GM23338 (cell line): Measurements from ENCODE around the gene IPCEF1.

Experiments used
- CREB1 ChIP-seq: fragments of 250-450 bp; sonication (Bioruptor Pico); IDR thresholded peaks from 2 replicates; pipeline ENCODE4 v1.5.0; 2020; ENCODE audit warnings: low read depth, mild to moderate bottlenecking, moderate library complexity
- EZH2 ChIP-seq: fragments of 200-600 bp; sonication (generic); IDR thresholded peaks from one replicate; pipeline ENCODE4 v1.8.0; 2017; ENCODE audit warnings: antibody characterized with exemption, mild to moderate bottlenecking, low read depth; ENCODE audit not compliant: unreplicated experiment
- EZH2phosphoT487 ChIP-seq: fragments of 200-600 bp; sonication (generic); IDR thresholded peaks from one replicate; pipeline ENCODE4 v1.8.1; 2018; ENCODE audit warnings: antibody characterized with exemption; ENCODE audit not compliant: unreplicated experiment
- JUNB ChIP-seq: IDR thresholded peaks from one replicate; pipeline ENCODE4 v1.6.1; 2016; ENCODE audit warnings: antibody characterized with exemption; ENCODE audit not compliant: unreplicated experiment
- NANOG ChIP-seq: IDR thresholded peaks from 2 replicates; pipeline ENCODE4 v1.6.1; 2016; ENCODE audit warnings: antibody characterized with exemption, borderline replicate concordance
- POLR2AphosphoS5 ChIP-seq: IDR thresholded peaks from 2 replicates; pipeline ENCODE4 v1.6.1; 2016; ENCODE audit warnings: antibody characterized with exemption, low read depth
- STAT1 ChIP-seq: IDR thresholded peaks from one replicate; pipeline ENCODE4 v1.6.1; 2016; ENCODE audit warnings: antibody characterized with exemption; ENCODE audit not compliant: unreplicated experiment
- ZNF114 ChIP-seq: fragments of 250-450 bp; sonication (Bioruptor Pico); IDR thresholded peaks from 2 replicates; pipeline ENCODE4 v1.5.0; 2020; ENCODE audit warnings: mild to moderate bottlenecking, moderate library complexity
- ZNF331 ChIP-seq: fragments of 250-450 bp; sonication (Bioruptor Pico); IDR thresholded peaks from 2 replicates; pipeline ENCODE4 v1.5.0; 2020; ENCODE audit warnings: low read depth, mild to moderate bottlenecking, moderate library complexity
- TF ChIP-seq, protein P1 (sequence below), 2 experiments: fragments of 200-600 bp in 1 of 2; sonication (generic) in 1 of 2; conservative IDR thresholded peaks; 2 replicates each; pipeline versions ENCODE4 v1.5.1 to v1.6.1; 2016 to 2017; ENCODE audit warnings: antibody characterized with exemption in 2 of 2, low read depth in 2 of 2, mild to moderate bottlenecking in 2 of 2, moderate library complexity in 1 of 2
- TF ChIP-seq, protein P2 (sequence below): IDR thresholded peaks from one replicate; pipeline ENCODE4 v1.6.1; 2018; ENCODE audit warnings: antibody characterized with exemption; ENCODE audit not compliant: unreplicated experiment
- TF ChIP-seq, protein P3 (sequence below): IDR thresholded peaks from 2 replicates; pipeline ENCODE4 v1.6.1; 2016; ENCODE audit warnings: antibody characterized with exemption
- TF ChIP-seq, protein P4 (sequence below): fragments of 250-450 bp; sonication (Bioruptor Pico); IDR thresholded peaks from 2 replicates; pipeline ENCODE4 v1.5.0; 2020; ENCODE audit warnings: mild to moderate bottlenecking, moderate library complexity

DNA sequence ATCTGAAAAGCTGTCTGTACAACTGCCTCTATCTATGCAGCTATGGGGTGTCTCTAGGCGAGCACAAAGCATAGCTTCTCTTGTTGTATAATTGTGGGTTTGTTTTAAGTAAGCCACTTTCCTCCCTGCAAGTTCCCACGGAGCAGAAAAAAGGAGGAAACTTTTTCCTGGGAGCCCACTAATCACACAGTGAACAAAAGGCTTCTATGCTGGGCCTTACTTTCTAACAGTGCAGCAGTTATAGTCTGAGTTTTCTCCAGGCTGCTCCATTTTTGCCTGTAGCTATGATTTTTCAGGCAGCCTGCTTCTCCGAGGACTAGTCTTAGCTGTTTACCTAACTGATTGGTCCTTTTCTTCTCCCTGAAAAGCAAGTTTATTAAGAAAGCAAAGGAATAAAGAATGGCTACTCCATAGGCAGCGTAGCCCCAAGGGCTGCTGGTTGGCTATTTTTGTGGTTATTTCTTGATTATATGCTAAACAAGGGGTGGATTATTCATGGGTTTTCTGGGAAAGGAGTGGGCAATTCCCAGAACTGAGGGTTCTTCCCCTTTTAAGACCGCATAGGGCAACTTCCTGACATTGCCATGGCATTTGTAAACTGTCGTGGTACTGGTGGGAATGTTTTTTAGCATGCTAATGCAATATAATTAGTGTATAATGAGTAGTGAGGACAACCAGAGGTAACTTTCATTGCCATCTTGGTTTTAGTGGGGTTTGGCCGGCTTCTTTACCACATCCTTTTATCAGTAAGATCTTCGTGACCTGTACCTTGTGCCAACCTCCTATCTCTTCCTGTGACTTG, 233.2 kb downstream of the IPCEF1 start:
- TF ChIP-seq, protein P1, sequence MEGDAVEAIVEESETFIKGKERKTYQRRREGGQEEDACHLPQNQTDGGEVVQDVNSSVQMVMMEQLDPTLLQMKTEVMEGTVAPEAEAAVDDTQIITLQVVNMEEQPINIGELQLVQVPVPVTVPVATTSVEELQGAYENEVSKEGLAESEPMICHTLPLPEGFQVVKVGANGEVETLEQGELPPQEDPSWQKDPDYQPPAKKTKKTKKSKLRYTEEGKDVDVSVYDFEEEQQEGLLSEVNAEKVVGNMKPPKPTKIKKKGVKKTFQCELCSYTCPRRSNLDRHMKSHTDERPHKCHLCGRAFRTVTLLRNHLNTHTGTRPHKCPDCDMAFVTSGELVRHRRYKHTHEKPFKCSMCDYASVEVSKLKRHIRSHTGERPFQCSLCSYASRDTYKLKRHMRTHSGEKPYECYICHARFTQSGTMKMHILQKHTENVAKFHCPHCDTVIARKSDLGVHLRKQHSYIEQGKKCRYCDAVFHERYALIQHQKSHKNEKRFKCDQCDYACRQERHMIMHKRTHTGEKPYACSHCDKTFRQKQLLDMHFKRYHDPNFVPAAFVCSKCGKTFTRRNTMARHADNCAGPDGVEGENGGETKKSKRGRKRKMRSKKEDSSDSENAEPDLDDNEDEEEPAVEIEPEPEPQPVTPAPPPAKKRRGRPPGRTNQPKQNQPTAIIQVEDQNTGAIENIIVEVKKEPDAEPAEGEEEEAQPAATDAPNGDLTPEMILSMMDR (conservative IDR thresholded peaks at IDR 0.05; ENCODE audit: low read depth in 2 of 2) = no peak
- TF ChIP-seq POLR2AphosphoS5 = no peak
- TF ChIP-seq CREB1 (CRISPR knock-in tag) = no peak
- TF ChIP-seq ZNF331 (CRISPR knock-in tag) = no peak
- no peak for TF ChIP-seq EZH2
- TF ChIP-seq, protein P2, sequence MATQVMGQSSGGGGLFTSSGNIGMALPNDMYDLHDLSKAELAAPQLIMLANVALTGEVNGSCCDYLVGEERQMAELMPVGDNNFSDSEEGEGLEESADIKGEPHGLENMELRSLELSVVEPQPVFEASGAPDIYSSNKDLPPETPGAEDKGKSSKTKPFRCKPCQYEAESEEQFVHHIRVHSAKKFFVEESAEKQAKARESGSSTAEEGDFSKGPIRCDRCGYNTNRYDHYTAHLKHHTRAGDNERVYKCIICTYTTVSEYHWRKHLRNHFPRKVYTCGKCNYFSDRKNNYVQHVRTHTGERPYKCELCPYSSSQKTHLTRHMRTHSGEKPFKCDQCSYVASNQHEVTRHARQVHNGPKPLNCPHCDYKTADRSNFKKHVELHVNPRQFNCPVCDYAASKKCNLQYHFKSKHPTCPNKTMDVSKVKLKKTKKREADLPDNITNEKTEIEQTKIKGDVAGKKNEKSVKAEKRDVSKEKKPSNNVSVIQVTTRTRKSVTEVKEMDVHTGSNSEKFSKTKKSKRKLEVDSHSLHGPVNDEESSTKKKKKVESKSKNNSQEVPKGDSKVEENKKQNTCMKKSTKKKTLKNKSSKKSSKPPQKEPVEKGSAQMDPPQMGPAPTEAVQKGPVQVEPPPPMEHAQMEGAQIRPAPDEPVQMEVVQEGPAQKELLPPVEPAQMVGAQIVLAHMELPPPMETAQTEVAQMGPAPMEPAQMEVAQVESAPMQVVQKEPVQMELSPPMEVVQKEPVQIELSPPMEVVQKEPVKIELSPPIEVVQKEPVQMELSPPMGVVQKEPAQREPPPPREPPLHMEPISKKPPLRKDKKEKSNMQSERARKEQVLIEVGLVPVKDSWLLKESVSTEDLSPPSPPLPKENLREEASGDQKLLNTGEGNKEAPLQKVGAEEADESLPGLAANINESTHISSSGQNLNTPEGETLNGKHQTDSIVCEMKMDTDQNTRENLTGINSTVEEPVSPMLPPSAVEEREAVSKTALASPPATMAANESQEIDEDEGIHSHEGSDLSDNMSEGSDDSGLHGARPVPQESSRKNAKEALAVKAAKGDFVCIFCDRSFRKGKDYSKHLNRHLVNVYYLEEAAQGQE = no peak
- no peak for TF ChIP-seq EZH2phosphoT487
- TF ChIP-seq JUNB = no peak
- TF ChIP-seq, protein P3, sequence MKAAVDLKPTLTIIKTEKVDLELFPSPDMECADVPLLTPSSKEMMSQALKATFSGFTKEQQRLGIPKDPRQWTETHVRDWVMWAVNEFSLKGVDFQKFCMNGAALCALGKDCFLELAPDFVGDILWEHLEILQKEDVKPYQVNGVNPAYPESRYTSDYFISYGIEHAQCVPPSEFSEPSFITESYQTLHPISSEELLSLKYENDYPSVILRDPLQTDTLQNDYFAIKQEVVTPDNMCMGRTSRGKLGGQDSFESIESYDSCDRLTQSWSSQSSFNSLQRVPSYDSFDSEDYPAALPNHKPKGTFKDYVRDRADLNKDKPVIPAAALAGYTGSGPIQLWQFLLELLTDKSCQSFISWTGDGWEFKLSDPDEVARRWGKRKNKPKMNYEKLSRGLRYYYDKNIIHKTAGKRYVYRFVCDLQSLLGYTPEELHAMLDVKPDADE = no peak
- TF ChIP-seq, protein P4, sequence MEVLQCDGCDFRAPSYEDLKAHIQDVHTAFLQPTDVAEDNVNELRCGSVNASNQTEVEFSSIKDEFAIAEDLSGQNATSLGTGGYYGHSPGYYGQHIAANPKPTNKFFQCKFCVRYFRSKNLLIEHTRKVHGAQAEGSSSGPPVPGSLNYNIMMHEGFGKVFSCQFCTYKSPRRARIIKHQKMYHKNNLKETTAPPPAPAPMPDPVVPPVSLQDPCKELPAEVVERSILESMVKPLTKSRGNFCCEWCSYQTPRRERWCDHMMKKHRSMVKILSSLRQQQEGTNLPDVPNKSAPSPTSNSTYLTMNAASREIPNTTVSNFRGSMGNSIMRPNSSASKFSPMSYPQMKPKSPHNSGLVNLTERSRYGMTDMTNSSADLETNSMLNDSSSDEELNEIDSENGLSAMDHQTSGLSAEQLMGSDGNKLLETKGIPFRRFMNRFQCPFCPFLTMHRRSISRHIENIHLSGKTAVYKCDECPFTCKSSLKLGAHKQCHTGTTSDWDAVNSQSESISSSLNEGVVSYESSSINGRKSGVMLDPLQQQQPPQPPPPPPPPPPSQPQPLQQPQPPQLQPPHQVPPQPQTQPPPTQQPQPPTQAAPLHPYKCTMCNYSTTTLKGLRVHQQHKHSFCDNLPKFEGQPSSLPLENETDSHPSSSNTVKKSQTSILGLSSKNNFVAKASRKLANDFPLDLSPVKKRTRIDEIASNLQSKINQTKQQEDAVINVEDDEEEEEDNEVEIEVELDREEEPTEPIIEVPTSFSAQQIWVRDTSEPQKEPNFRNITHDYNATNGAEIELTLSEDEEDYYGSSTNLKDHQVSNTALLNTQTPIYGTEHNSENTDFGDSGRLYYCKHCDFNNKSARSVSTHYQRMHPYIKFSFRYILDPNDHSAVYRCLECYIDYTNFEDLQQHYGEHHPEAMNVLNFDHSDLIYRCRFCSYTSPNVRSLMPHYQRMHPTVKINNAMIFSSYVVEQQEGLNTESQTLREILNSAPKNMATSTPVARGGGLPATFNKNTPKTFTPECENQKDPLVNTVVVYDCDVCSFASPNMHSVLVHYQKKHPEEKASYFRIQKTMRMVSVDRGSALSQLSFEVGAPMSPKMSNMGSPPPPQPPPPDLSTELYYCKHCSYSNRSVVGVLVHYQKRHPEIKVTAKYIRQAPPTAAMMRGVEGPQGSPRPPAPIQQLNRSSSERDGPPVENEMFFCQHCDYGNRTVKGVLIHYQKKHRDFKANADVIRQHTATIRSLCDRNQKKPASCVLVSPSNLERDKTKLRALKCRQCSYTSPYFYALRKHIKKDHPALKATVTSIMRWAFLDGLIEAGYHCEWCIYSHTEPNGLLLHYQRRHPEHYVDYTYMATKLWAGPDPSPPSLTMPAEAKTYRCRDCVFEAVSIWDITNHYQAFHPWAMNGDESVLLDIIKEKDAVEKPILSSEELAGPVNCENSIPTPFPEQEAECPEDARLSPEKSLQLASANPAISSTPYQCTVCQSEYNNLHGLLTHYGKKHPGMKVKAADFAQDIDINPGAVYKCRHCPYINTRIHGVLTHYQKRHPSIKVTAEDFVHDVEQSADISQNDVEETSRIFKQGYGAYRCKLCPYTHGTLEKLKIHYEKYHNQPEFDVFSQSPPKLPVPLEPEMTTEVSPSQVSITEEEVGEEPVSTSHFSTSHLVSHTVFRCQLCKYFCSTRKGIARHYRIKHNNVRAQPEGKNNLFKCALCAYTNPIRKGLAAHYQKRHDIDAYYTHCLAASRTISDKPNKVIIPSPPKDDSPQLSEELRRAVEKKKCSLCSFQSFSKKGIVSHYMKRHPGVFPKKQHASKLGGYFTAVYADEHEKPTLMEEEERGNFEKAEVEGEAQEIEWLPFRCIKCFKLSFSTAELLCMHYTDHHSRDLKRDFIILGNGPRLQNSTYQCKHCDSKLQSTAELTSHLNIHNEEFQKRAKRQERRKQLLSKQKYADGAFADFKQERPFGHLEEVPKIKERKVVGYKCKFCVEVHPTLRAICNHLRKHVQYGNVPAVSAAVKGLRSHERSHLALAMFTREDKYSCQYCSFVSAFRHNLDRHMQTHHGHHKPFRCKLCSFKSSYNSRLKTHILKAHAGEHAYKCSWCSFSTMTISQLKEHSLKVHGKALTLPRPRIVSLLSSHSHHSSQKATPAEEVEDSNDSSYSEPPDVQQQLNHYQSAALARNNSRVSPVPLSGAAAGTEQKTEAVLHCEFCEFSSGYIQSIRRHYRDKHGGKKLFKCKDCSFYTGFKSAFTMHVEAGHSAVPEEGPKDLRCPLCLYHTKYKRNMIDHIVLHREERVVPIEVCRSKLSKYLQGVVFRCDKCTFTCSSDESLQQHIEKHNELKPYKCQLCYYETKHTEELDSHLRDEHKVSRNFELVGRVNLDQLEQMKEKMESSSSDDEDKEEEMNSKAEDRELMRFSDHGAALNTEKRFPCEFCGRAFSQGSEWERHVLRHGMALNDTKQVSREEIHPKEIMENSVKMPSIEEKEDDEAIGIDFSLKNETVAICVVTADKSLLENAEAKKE (CRISPR knock-in tag) = no peak
- no peak for TF ChIP-seq NANOG
- TF ChIP-seq STAT1 = no peak
- TF ChIP-seq ZNF114 (CRISPR knock-in tag) = no peak
